Sigmoid colon (tissue), 4 donors: ENCODE data around the gene ACRV1.

ENCODE experiments used
- POLR2A ChIP-seq, 2 donors: fragments of 450-650 bp; IDR thresholded peaks; one replicate each; pipeline ENCODE4 v1.6.1; 2016; ENCODE audit warnings: antibody characterized with exemption in 2 of 2, mild to moderate bottlenecking in 2 of 2, moderate library complexity in 2 of 2
- POLR2AphosphoS5 ChIP-seq, 4 donors: sonication (generic); formaldehyde crosslinking; IDR thresholded peaks; one replicate each; pipeline ENCODE4 v1.6.1; 2017; ENCODE audit warnings: antibody characterized with exemption in 4 of 4
- TF ChIP-seq, protein P1 (sequence below), 4 experiments: fragments of 450-650 bp in 3 of 4; fragments of 200-600 bp in 1 of 4; IDR thresholded peaks; one replicate each; pipeline ENCODE4 v1.5.1; 2016 to 2019; ENCODE audit warnings: antibody characterized with exemption in 4 of 4, mild to moderate bottlenecking in 3 of 4, moderate library complexity in 2 of 4

DNA sequence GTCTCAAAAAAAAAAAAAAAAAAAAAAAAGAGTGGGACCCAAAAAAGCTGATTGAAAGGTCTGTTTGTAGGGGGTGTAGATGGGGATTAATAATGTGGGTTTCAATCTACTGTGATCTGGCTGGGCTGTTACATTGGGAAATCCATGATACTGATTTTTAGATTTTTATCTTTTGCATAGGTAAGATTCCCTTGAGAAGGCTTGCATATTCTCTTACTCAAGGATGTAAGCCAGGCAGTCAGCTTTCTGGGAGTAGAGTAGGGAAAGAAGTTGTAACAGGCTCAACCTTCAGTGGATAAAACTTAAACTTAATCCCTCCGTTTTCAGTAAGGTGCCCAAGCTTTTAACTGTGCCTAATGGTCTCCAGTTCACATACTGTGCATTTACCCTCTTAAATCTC is 57.6 kb downstream of the ACRV1 start:
- TF ChIP-seq, protein P1, sequence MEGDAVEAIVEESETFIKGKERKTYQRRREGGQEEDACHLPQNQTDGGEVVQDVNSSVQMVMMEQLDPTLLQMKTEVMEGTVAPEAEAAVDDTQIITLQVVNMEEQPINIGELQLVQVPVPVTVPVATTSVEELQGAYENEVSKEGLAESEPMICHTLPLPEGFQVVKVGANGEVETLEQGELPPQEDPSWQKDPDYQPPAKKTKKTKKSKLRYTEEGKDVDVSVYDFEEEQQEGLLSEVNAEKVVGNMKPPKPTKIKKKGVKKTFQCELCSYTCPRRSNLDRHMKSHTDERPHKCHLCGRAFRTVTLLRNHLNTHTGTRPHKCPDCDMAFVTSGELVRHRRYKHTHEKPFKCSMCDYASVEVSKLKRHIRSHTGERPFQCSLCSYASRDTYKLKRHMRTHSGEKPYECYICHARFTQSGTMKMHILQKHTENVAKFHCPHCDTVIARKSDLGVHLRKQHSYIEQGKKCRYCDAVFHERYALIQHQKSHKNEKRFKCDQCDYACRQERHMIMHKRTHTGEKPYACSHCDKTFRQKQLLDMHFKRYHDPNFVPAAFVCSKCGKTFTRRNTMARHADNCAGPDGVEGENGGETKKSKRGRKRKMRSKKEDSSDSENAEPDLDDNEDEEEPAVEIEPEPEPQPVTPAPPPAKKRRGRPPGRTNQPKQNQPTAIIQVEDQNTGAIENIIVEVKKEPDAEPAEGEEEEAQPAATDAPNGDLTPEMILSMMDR (IDR thresholded peaks at IDR 0.05): no peak
- TF ChIP-seq POLR2AphosphoS5 (IDR thresholded peaks at IDR 0.05) (no peak), POLR2A (IDR thresholded peaks at IDR 0.05) (no peak)
